WERI-Rb-1 (cell line): ENCODE measurements around the gene EGF.

Source experiments
- DNase-seq: peaks from one replicate; pipeline ENCODE4 v3.0.0-alpha.2; 2020
- H3K27ac ChIP-seq: fragments of 250-450 bp; sonication (Bioruptor Pico); 2 replicates; pipeline ENCODE4 v1.5.1; 2020; ENCODE audit warnings: mild to moderate bottlenecking, moderate library complexity
- H3K27me3 ChIP-seq: fragments of 250-450 bp; sonication (Bioruptor Pico); 2 replicates; pipeline ENCODE4 v1.5.1; 2021; ENCODE audit warnings: mild to moderate bottlenecking, low read depth, moderate library complexity; ENCODE audit not compliant: insufficient read depth, severe bottlenecking
- H3K36me3 ChIP-seq: fragments of 250-450 bp; sonication (Bioruptor Pico); 2 replicates; pipeline ENCODE4 v1.5.1; 2020; ENCODE audit warnings: mild to moderate bottlenecking, moderate library complexity
- H3K4me3 ChIP-seq: 2 replicates; pipeline ENCODE4 v1.5.1; 2011; ENCODE audit warnings: low read depth, mild to moderate bottlenecking, control low read depth, low read length
- H3K9me3 ChIP-seq: fragments of 250-450 bp; sonication (Bioruptor Pico); 2 replicates; pipeline ENCODE4 v1.5.1; 2021; ENCODE audit warnings: mild to moderate bottlenecking, moderate library complexity; ENCODE audit not compliant: severe bottlenecking
- CTCF ChIP-seq: IDR thresholded peaks from 2 replicates; pipeline ENCODE4 v1.5.1; 2011; ENCODE audit warnings: low read depth, mild to moderate bottlenecking, control low read depth, inconsistent platforms, low read length

EGF gene

GRCh38 chr4:109915385-109916026, 2.8 kb downstream of the EGF start:
- Histone ChIP-seq H3K9me3 (no peaks in the 10 kb centered on the region), H3K36me3 (no peaks in the 10 kb centered on the region), H3K4me3 (no peak overlapping the region), H3K27ac (no peak overlapping the region), H3K27me3 (no peaks in the 10 kb centered on the region)
- TF ChIP-seq CTCF: no peak
- DNase-seq: no peak

- H3K4me3 ChIP-seq: no peak overlapping the region
- H3K27ac ChIP-seq: no peak overlapping the region
- H3K9me3 ChIP-seq: no peaks in the 10 kb centered on the region
- H3K36me3 ChIP-seq: no peaks in the 10 kb centered on the region
- no peak for TF ChIP-seq CTCF
- DNase-seq: no peak
- H3K27me3 ChIP-seq: no peaks in the 10 kb centered on the region
Measured at GRCh38 chr4:109916027-109916409, 3.3 kb downstream of the EGF start.

- no peaks in the 10 kb centered on the region for H3K9me3 ChIP-seq
- TF ChIP-seq CTCF: no peak
- DNase-seq: no peak
- no peaks in the 10 kb centered on the region for H3K36me3 ChIP-seq
- no peaks in the 10 kb centered on the region for H3K27me3 ChIP-seq
- H3K27ac ChIP-seq: no peak overlapping the region
- H3K4me3 ChIP-seq: no peak overlapping the region
Measured at GRCh38 chr4:109921384-109921808, 8.7 kb downstream of the EGF start.

- no peak overlapping the region for H3K27ac ChIP-seq
- no peak for TF ChIP-seq CTCF
- no peaks in the 10 kb centered on the region for H3K9me3 ChIP-seq
- DNase-seq: no peak
- no peaks in the 10 kb centered on the region for H3K27me3 ChIP-seq
- H3K4me3 ChIP-seq: no peak overlapping the region
- H3K36me3 ChIP-seq: no peaks in the 10 kb centered on the region
Measured at GRCh38 chr4:109925396-109925795, 12.7 kb downstream of the EGF start.

GRCh38 chr4:109928327-109929045, 15.8 kb downstream of the EGF start:
- no peak for TF ChIP-seq CTCF
- no peaks in the 10 kb centered on the region for H3K27me3 ChIP-seq
- H3K9me3 ChIP-seq: no peaks in the 10 kb centered on the region
- H3K27ac ChIP-seq: no peak overlapping the region
- H3K4me3 ChIP-seq: no peak overlapping the region
- no peak for DNase-seq
- no peaks in the 10 kb centered on the region for H3K36me3 ChIP-seq
